HG03469 (cell line): Measurements from ENCODE around the gene DMD.

Experiments
- ATAC-seq: cut with Tn5 transposase; IDR thresholded peaks from one replicate; pipeline ENCODE4 v1.9.1; 2021; ENCODE audit warnings: mild to moderate bottlenecking, moderate library complexity, moderate number of reproducible peaks; ENCODE audit not compliant: unreplicated experiment

DMD gene

DNA sequence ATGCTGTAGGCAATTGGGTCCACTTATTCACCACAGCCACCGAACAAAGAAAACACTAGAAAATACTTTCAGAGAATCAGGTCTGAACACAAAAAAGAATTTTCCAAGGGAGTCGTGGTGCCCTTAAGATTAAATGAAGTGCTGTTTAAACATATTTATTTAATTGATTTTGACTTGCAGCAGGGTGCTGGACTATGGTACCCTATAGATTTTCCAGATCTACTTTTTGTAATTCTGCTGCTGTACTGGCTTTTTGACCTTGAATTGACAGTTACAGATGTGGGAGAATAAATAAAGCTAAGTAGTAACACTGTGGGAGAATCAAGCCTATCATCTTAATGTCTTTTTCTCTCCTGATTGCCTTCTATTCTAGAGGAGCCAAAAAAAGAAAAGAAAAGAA is 1404.2 kb downstream of the DMD start:
- ATAC-seq = no peak

DNA sequence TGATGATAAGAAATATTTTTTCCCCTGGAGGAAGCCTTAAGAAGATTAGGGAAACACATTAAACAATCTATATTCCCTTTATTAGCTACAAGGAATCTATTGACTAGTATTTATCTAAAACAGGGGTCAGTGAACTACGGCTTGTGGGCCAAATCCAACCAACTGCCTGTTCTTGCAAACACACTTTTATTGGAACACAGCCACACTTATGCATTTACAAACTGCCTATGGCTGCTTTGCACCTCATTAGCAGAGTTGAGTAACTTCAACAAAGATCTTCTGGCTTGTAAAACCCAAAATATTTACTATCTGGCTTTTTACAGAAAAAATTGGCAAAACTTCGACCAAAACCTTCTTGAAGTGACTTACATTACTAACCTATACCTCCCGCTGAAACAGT is 1405.6 kb downstream of the DMD start:
- ATAC-seq = no peak

DNA sequence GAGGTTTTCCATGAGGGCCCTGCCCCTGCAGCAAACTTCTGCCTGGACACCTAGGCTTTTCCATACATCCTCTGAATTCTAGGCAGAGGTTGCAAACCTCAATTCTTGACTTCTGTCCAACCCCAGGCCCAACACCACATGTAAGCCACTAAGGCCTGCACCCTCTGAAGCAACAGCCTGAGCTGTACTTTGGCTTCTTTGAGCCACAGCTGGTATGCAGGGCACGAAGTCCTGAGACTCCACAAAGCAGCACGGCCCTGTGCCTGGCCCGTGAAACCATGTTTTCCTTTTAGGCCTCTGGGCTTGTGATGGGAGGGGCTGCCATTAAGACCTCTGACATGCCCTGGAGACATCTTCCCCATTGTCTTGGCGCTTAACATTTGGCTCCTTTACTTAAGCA is 1411.1 kb downstream of the DMD start:
- no peak for ATAC-seq

DNA sequence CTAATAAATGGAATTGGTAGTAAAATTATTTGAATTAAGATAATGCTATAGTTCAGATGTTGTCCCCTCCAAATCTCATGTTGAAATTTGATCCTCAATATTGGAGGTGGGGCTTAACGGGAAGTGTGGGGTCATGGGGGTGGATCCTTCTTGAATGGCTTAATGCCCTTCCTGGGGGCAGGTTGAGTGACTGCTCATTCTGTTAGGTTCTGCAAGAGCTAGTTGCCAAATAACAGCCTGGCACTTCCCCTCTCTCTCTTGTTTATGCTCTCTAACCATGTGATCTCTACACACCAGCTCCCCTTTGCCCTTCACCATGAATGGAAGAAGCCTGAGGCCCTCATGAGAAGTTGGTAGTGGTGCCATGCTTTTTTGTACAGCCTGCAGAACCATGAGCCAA is 1414.7 kb downstream of the DMD start:
- no peak for ATAC-seq

DNA sequence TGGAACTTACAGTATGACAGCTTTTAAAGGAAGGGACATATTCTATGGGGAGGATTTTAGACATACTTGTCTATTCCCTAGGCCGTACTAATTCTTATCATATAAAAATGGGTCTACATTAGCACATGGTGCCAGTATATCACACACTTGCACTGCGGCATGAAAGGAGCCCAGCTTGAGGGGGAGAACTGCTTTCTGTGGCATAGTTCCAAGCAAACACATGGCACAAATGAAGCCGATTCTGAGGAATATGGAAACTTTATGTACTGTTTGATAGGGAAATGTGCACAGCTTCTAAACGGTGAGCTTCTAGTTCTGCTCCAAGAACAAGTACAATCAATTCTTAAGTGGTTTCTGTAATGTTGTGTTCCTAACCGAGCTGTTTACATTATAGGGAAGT is 1463.9 kb downstream of the DMD start:
- no peak for ATAC-seq

DNA sequence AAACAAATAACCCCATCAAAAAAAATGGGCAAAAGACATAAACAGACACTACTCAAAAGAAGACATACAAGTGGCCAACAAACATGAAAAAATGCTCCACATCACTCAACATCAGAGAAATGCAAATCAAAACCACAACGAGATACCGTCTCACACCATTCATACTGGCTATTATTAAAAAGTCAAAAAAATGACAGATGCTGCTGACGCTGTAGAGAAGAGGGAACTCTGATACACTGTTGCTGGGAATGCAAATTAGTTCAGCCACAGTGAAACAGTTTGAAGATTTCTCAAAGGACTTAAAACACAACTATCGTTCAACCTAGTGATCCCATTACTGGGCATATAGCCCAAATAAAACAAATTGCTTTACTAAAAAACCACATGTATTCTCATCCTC is 1468.3 kb downstream of the DMD start:
- ATAC-seq = no peak

DNA sequence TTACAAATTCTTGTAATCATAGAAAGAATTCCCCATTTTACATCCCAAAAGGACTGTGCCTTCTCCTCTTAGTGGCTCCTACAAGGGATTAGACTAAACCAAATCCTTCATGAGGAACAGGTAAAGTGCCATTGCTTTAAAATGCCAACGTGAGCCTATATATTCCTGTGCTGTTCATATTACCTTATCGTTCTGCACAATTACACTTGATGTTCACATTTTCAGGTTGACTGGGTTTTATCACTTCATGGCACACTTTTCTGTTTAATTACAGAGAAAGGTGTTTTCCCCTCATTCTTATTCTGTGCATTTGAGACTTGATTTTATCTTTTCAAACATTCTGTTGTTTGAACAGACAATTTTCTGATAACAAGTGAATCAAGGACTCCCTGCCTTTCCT is 1493.9 kb downstream of the DMD start:
- ATAC-seq = no peak

GRCh38 chrX:31715675-31716074 is 1495.7 kb downstream of the DMD start:
- ATAC-seq = no peak

DNA sequence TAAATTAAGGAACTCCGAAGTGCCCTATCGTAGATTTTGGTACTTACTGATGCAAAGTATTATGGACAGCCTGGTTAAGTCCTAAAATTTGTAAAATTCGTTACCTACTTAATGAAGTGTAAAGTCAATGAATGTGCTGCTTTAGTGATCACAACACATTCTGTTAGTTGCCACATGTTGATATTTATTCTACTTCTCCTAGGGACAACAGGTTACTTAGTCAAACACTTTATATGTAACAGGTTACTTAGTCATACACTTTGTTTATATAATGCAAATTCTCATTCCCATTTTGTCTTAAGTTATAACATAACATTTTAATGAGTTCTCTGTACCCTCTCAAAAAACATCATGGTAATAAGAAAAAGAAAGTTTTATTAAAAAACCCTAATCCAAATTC is 1496.6 kb downstream of the DMD start:
- no peak for ATAC-seq

- ATAC-seq = no peak
These were observed 1498.2 kb downstream of the DMD start for GRCh38 chrX:31713120-31713519.

- ATAC-seq = no peak
These were observed 1500.2 kb downstream of the DMD start for GRCh38 chrX:31711166-31711565.

- no peak for ATAC-seq
These were observed 1503.2 kb downstream of the DMD start for GRCh38 chrX:31708116-31708515.

GRCh38 chrX:31706466-31706865 is 1504.9 kb downstream of the DMD start:
- no peak for ATAC-seq

- no peak for ATAC-seq
These were observed 1505.5 kb downstream of the DMD start for GRCh38 chrX:31705816-31706215.

- no peak for ATAC-seq
These were observed 1506.4 kb downstream of the DMD start for GRCh38 chrX:31704938-31705337.

DNA sequence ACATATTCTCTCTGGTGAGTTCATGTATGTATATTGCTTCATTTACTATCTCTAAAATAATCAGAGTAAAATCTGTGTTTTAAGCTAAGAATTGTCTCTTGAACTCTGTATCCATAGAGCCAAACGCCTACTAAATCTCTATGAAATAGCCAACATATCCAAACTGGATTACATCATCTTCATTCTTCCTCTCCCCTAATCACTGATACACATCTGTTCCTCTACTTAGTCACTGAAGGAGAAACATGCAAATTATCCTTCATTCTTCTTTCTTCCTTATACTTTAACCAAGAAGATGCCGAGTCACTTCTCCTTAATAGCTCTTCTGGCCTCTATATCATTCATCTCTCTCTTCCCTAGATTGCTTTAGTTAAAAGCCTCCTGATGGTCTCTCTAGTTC is 1509.1 kb downstream of the DMD start:
- ATAC-seq = no peak

DNA sequence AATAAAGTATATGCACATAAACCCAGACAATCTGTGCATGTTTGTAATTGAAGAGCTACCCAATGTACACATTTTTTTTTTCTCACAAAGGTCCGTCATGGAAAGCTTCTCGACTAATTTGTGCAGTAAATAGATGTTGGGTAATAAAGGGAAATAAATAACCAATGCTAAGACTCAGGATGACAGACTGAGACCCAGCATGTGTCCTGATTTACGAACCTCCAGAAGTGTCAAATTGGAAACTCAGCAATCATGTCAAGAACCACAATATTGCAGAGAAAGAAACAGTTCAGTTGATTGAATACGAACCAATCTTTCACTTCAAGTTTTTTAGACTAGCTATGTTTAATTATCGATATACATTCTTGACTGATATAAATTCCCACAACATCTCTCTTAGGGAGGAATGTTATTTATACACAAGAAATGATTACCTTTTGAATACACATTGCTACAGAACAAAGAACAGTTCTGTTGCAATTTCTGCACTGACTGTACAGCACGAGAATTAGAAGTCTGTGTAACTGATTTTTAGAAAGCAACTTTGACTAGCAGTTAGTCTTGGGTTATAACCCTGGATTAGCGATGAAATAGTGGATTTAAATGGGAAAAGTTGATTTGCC is 1513.9 kb downstream of the DMD start:
- no peak for ATAC-seq

GRCh38 chrX:31679861-31680260 is 1531.5 kb downstream of the DMD start:
- ATAC-seq = no peak

GRCh38 chrX:31670245-31670644 is 1541.1 kb downstream of the DMD start:
- ATAC-seq = no peak

GRCh38 chrX:31665454-31665853 is 1545.9 kb downstream of the DMD start:
- no peak for ATAC-seq

- ATAC-seq = no peak
These were observed 1548.2 kb downstream of the DMD start for GRCh38 chrX:31663172-31663571.

- ATAC-seq = no peak
These were observed 1550.0 kb downstream of the DMD start for GRCh38 chrX:31661280-31661810.

DNA sequence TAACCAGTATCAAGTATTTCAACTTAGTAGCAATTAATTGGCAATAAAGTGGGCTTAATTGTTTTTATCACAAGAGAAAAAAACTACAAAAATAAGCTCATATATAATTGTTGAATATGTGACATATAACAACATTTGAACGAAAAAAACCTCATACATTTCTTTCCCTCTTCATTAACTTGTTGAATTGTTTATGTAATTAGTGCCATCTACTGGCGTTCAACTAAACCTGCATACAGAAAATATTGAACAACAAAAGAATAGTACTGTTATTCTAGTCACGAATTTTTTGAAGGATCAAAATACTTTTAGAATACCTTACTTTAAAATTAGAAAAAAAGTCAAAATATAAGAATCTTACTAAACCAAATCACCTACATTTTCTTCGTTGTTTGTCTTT is 1553.0 kb downstream of the DMD start:
- no peak for ATAC-seq
